G401 (cell line): ENCODE results near the gene SPESP1. TPM values are rescaled to one million over a fixed set of nuclear protein-coding genes. Genes with fewer than 3 reads are reported as not detected.

Experiments
- DNase-seq: peaks from one replicate; pipeline ENCODE4 v3.0.0-alpha.2; 2015; ENCODE audit warnings: low spot score
- in situ Hi-C: cut with HindIII; loops from 2 replicates; pipeline ENCODE4 v1.10.0; 2016; ENCODE audit warnings: low sequenced_read_pairs, mixed read lengths
- total RNA-seq: library from RNA; depleted of rRNA; stranded (reverse); fragments of >200 nt; shearing (Covaris generic); gene quantifications from 2 replicates; pipeline ENCODE4 v1.2.3, GENCODE V29; 2014; rRNA removed

SPESP1 gene
- total RNA-seq, result 0.17 and 0.43 TPM in 2 replicates

GRCh38 chr15:68930268-68931022 is at the start of gene SPESP1:
SPESP1 (plus strand) TSS chr15:68930525; CDS start chr15:68930654, 129 bp downstream.
- in situ Hi-C loops, result no loop called here
- peak; percentile 25 for DNase-seq

GRCh38 chr15:68885070-68885469 is 45.3 kb upstream of the SPESP1 start:
- in situ Hi-C loops, result no loop called here
- no peak for DNase-seq

- no peak for DNase-seq
- in situ Hi-C loops, result no loop called here
Observed at GRCh38 chr15:68887120-68887519, 43.2 kb upstream of the SPESP1 start.

- no peak for DNase-seq
- in situ Hi-C loops, result no loop called here
Observed at GRCh38 chr15:68887819-68888218, 42.5 kb upstream of the SPESP1 start.

- in situ Hi-C loops, result no loop called here
- no peak for DNase-seq
Observed at GRCh38 chr15:68888419-68888818, 41.9 kb upstream of the SPESP1 start.

- in situ Hi-C loops, result no loop called here
- no peak for DNase-seq
Observed at GRCh38 chr15:68894208-68894607, 36.1 kb upstream of the SPESP1 start.

GRCh38 chr15:68896178-68896577 is 34.1 kb upstream of the SPESP1 start:
- DNase-seq, result no peak
- in situ Hi-C loops, result no loop called here

GRCh38 chr15:68897016-68897415 is 33.3 kb upstream of the SPESP1 start:
- in situ Hi-C loops, result no loop called here
- no peak for DNase-seq

- in situ Hi-C loops, result no loop called here
Observed at GRCh38 chr15:68900027-68900426, 30.3 kb upstream of the SPESP1 start.

GRCh38 chr15:68907396-68907923 is 22.9 kb upstream of the SPESP1 start:
- in situ Hi-C loops, result no loop called here
- no peak for DNase-seq

More at GRCh38 chr15:68900027-68900426, 30.3 kb upstream of the SPESP1 start:
- no peak for DNase-seq

GRCh38 chr15:68909601-68910100 is 20.7 kb upstream of the SPESP1 start:
- in situ Hi-C loops, result no loop called here

GRCh38 chr15:68910341-68910740 is 20.0 kb upstream of the SPESP1 start:
- in situ Hi-C loops, result no loop called here

More at GRCh38 chr15:68909601-68910100, 20.7 kb upstream of the SPESP1 start:
- DNase-seq, result no peak

GRCh38 chr15:68910816-68911215 is 19.5 kb upstream of the SPESP1 start:
- in situ Hi-C loops, result no loop called here
- DNase-seq, result no peak

More at GRCh38 chr15:68910341-68910740, 20.0 kb upstream of the SPESP1 start:
- no peak for DNase-seq

- in situ Hi-C loops, result no loop called here
- no peak for DNase-seq
Observed at GRCh38 chr15:68921926-68922325, 8.4 kb upstream of the SPESP1 start.

GRCh38 chr15:68924866-68925560 is 5.3 kb upstream of the SPESP1 start:
- in situ Hi-C loops, result no loop called here
- DNase-seq, result peak; percentile 84

GRCh38 chr15:68933001-68933400 is 2.7 kb downstream of the SPESP1 start:
- in situ Hi-C loops, result no loop called here

GRCh38 chr15:68934341-68934740 is 4.0 kb downstream of the SPESP1 start:
- DNase-seq, result no peak
- in situ Hi-C loops, result no loop called here

More at GRCh38 chr15:68933001-68933400, 2.7 kb downstream of the SPESP1 start:
- DNase-seq, result no peak

GRCh38 chr15:68935400-68935937 is 5.1 kb downstream of the SPESP1 start:
- no peak for DNase-seq
- in situ Hi-C loops, result no loop called here

- no peak for DNase-seq
- in situ Hi-C loops, result no loop called here
Observed at GRCh38 chr15:68939501-68939900, 9.2 kb downstream of the SPESP1 start.

- DNase-seq, result no peak
- in situ Hi-C loops, result no loop called here
Observed at GRCh38 chr15:68951813-68952212, 21.5 kb downstream of the SPESP1 start.
